HG03196 (cell line): ENCODE results near the gene TRIM2.
A peak's percentile ranks its signal among the peaks of the same experiment; 100 is the strongest.

Experiments used
- ATAC-seq: cut with Tn5 transposase; IDR thresholded peaks from one replicate; pipeline ENCODE4 v1.9.1; 2021; ENCODE audit not compliant: unreplicated experiment

TRIM2 gene

GRCh38 chr4:153221783-153222706 lies 17.8 kb downstream of the TRIM2 start:
- ATAC-seq = peak; percentile 17

GRCh38 chr4:153222707-153223426 lies 18.6 kb downstream of the TRIM2 start:
- peak; percentile 66 for ATAC-seq

- no peak for ATAC-seq
These were observed 19.2 kb downstream of the TRIM2 start for GRCh38 chr4:153223427-153223801.

GRCh38 chr4:153223930-153224329 lies 19.7 kb downstream of the TRIM2 start:
- no peak for ATAC-seq

- ATAC-seq = no peak
These were observed 20.2 kb downstream of the TRIM2 start for GRCh38 chr4:153224474-153224873.

GRCh38 chr4:153227469-153228075 lies 23.3 kb downstream of the TRIM2 start:
- ATAC-seq = no peak

GRCh38 chr4:153228512-153229140 lies 24.4 kb downstream of the TRIM2 start:
- ATAC-seq = no peak

- ATAC-seq = no peak
These were observed 25.3 kb downstream of the TRIM2 start for GRCh38 chr4:153229545-153229944.

- ATAC-seq = no peak
These were observed 28.5 kb downstream of the TRIM2 start for GRCh38 chr4:153232768-153233167.

GRCh38 chr4:153233761-153234371 lies 29.6 kb downstream of the TRIM2 start:
- ATAC-seq = no peak

GRCh38 chr4:153234885-153235284 lies 30.6 kb downstream of the TRIM2 start:
- ATAC-seq = no peak

GRCh38 chr4:153238135-153238919 lies 34.1 kb downstream of the TRIM2 start:
- ATAC-seq = no peak

GRCh38 chr4:153239409-153239808 lies 35.2 kb downstream of the TRIM2 start:
- no peak for ATAC-seq

- no peak for ATAC-seq
These were observed 37.1 kb downstream of the TRIM2 start for GRCh38 chr4:153241295-153241694.

GRCh38 chr4:153241970-153242838 lies 38.0 kb downstream of the TRIM2 start:
- no peak for ATAC-seq

GRCh38 chr4:153242839-153243324 lies 38.6 kb downstream of the TRIM2 start:
- ATAC-seq = no peak

GRCh38 chr4:153243468-153243867 lies 39.2 kb downstream of the TRIM2 start:
- ATAC-seq = no peak

GRCh38 chr4:153244969-153245368 lies 40.7 kb downstream of the TRIM2 start:
- ATAC-seq = no peak

GRCh38 chr4:153245775-153246174 lies 41.5 kb downstream of the TRIM2 start:
- ATAC-seq = no peak
